Measurements from ENCODE around the gene KIF5C. TPM values are rescaled to one million over a fixed set of nuclear protein-coding genes. Genes with fewer than 3 reads are reported as not detected.

The KIF5C gene
- total RNA-seq, 1 donor from 2014 or later, result 0.58 TPM

GRCh38 chr2:149009576-149010461 lies 134.8 kb downstream of the KIF5C start:
- DNase-seq (ENCODE audit: extremely low read depth, low read depth, low spot score), result no peak

- DNase-seq (ENCODE audit: extremely low read depth, low read depth, low spot score), result no peak
These were observed 137.5 kb downstream of the KIF5C start for GRCh38 chr2:149012545-149012944.

- DNase-seq (ENCODE audit: extremely low read depth, low read depth, low spot score), result no peak
These were observed 140.5 kb downstream of the KIF5C start for GRCh38 chr2:149015501-149015900.

- no peak for DNase-seq (ENCODE audit: extremely low read depth, low read depth, low spot score)
These were observed 141.0 kb downstream of the KIF5C start for GRCh38 chr2:149015926-149016563.

GRCh38 chr2:149017116-149017985 lies 142.3 kb downstream of the KIF5C start:
- peak; percentile 64 for DNase-seq (ENCODE audit: extremely low read depth, low read depth, low spot score)

- no peak for DNase-seq (ENCODE audit: extremely low read depth, low read depth, low spot score)
These were observed 144.0 kb downstream of the KIF5C start for GRCh38 chr2:149018981-149019380.

GRCh38 chr2:149019768-149020167 lies 144.7 kb downstream of the KIF5C start:
- no peak for DNase-seq (ENCODE audit: extremely low read depth, low read depth, low spot score)

- no peak for DNase-seq (ENCODE audit: extremely low read depth, low read depth, low spot score)
These were observed 145.4 kb downstream of the KIF5C start for GRCh38 chr2:149020432-149020851.

GRCh38 chr2:149021271-149021719 lies 146.3 kb downstream of the KIF5C start:
- no peak for DNase-seq (ENCODE audit: extremely low read depth, low read depth, low spot score)

GRCh38 chr2:149021761-149022160 lies 146.7 kb downstream of the KIF5C start:
- no peak for DNase-seq (ENCODE audit: extremely low read depth, low read depth, low spot score)

GRCh38 chr2:149023091-149023490 lies 148.1 kb downstream of the KIF5C start:
- DNase-seq (ENCODE audit: extremely low read depth, low read depth, low spot score), result no peak

- DNase-seq (ENCODE audit: extremely low read depth, low read depth, low spot score), result no peak
These were observed 152.7 kb downstream of the KIF5C start for GRCh38 chr2:149027590-149028250.

- no peak for DNase-seq (ENCODE audit: extremely low read depth, low read depth, low spot score)
These were observed 153.3 kb downstream of the KIF5C start for GRCh38 chr2:149028377-149028776.

- no peak for DNase-seq (ENCODE audit: extremely low read depth, low read depth, low spot score)
These were observed 153.9 kb downstream of the KIF5C start for GRCh38 chr2:149028891-149029290.

- no peak for DNase-seq (ENCODE audit: extremely low read depth, low read depth, low spot score)
These were observed 154.4 kb downstream of the KIF5C start for GRCh38 chr2:149029307-149029965.

- DNase-seq (ENCODE audit: extremely low read depth, low read depth, low spot score), result no peak
These were observed 156.4 kb downstream of the KIF5C start for GRCh38 chr2:149031396-149031795.

GRCh38 chr2:149033716-149034115 lies 158.7 kb downstream of the KIF5C start:
- DNase-seq (ENCODE audit: extremely low read depth, low read depth, low spot score), result no peak

- DNase-seq (ENCODE audit: extremely low read depth, low read depth, low spot score), result no peak
These were observed 159.4 kb downstream of the KIF5C start for GRCh38 chr2:149034406-149034805.

- no peak for DNase-seq (ENCODE audit: extremely low read depth, low read depth, low spot score)
These were observed 161.7 kb downstream of the KIF5C start for GRCh38 chr2:149036507-149037293.
